Stimulated activated CD4-positive, alpha-beta T cell treated with anti-CD3 and anti-CD28 coated beads, TNF-alpha, amount 100 ng/mL, for 48 hours (primary cell): ENCODE results near the gene G6PC1.
"Not testable (repeated sequence)": the region's sequence is repeated elsewhere in the genome, so short reads cannot be mapped to it uniquely, and the experiment has no call there.

ENCODE experiments used
- DNase-seq, 3 donors: peaks; one replicate each; pipeline ENCODE4 v3.0.0-alpha.2; 2020; ENCODE audit warnings: low read depth in 3 of 3

The G6PC1 gene

GRCh38 chr17:42873932-42874695 lies 26.5 kb upstream of the G6PC1 start:
- not testable (repeated sequence) for DNase-seq

- DNase-seq, result no peak
Observed at GRCh38 chr17:42877037-42877436, 23.6 kb upstream of the G6PC1 start.

- DNase-seq, result no peak
Observed at GRCh38 chr17:42878123-42878880, 22.3 kb upstream of the G6PC1 start.

GRCh38 chr17:42878924-42879595 lies 21.5 kb upstream of the G6PC1 start:
- no peak for DNase-seq

- no peak for DNase-seq
Observed at GRCh38 chr17:42879596-42879985, 21.0 kb upstream of the G6PC1 start.

GRCh38 chr17:42880776-42881310 lies 19.8 kb upstream of the G6PC1 start:
- no peak for DNase-seq

GRCh38 chr17:42881706-42882105 lies 18.9 kb upstream of the G6PC1 start:
- DNase-seq, result not testable (repeated sequence)

GRCh38 chr17:42882166-42882565 lies 18.4 kb upstream of the G6PC1 start:
- DNase-seq, result no peak

GRCh38 chr17:42883802-42884558 lies 16.6 kb upstream of the G6PC1 start:
- DNase-seq, result no peak

GRCh38 chr17:42885806-42886205 lies 14.8 kb upstream of the G6PC1 start:
- DNase-seq, result not testable (repeated sequence)

- DNase-seq, result no peak
Observed at GRCh38 chr17:42886283-42887176, 14.1 kb upstream of the G6PC1 start.

GRCh38 chr17:42889809-42890208 lies 10.8 kb upstream of the G6PC1 start:
- no peak for DNase-seq

GRCh38 chr17:42891539-42892152 lies 9.0 kb upstream of the G6PC1 start:
- no peak for DNase-seq

GRCh38 chr17:42893359-42893758 lies 7.2 kb upstream of the G6PC1 start:
- DNase-seq, result no peak

GRCh38 chr17:42894283-42895184 lies 6.1 kb upstream of the G6PC1 start:
- DNase-seq, result no peak

- DNase-seq, result no peak
Observed at GRCh38 chr17:42895185-42895555, 5.4 kb upstream of the G6PC1 start.

- no peak for DNase-seq
Observed at GRCh38 chr17:42898147-42898811, 2.3 kb upstream of the G6PC1 start.

GRCh38 chr17:42899981-42900380 lies 618 bp upstream of the G6PC1 start:
- DNase-seq, result not testable (repeated sequence)
